Body of pancreas (tissue), 4 donors: ENCODE data around the gene MATN1.

Source experiments
- CTCF ChIP-seq, 7 experiments: fragments of 450-650 bp in 4 of 7; fragments of 200-600 bp in 3 of 7; sonication (generic) in 3 of 7; IDR thresholded peaks; one replicate each; pipeline ENCODE4 v1.5.1; 2016 to 2019; ENCODE audit warnings: antibody characterized with exemption in 7 of 7
- POLR2A ChIP-seq, 3 donors: fragments of 450-650 bp; IDR thresholded peaks; one replicate each; pipeline ENCODE4 v1.6.1; 2016; ENCODE audit warnings: antibody characterized with exemption in 3 of 3, mild to moderate bottlenecking in 2 of 3

GRCh38 chr1:30762152-30762929, 39.0 kb upstream of the MATN1 start:
- no peak for TF ChIP-seq CTCF (IDR thresholded peaks at IDR 0.05)
- TF ChIP-seq POLR2A (IDR thresholded peaks at IDR 0.05) = no peak
